ENCODE data around the gene CRABP2. TPM values are rescaled to one million over a fixed set of nuclear protein-coding genes. Genes with fewer than 3 reads are reported as not detected.
A peak's percentile ranks its signal among the peaks of the same experiment; 100 is the strongest.

CRABP2 gene
- total and polyA plus RNA-seq, 2 donors (not counting 3 experiments of a cell fraction or from before 2014, with no cell fraction given): 0.32 to 1.0 TPM

DNA sequence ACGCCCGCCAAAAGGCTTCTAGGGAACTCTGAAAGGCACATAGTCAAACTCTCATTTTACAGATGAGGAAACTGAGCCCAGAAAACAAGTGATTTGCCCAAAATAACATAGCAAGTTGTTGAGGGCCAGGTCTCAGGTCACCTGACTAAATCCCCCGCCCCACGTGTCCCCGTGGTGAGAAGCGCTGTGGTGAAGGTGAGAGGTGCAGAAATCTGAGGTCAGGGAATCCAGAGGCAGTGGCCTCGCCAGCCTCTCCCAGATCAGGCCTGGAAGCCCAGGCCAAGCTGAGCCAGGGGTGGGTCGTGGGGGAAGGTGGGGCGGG lies 41.0 kb upstream of the CRABP2 start:
- Histone ChIP-seq H2AFZ (ENCODE audit: low read depth, low read length) (no peak overlapping the region), H3K4me3 (replicated peaks in 1 of 3; ENCODE audit: insufficient read depth in 1 of 3, low read depth in 1 of 3, low read length in 3 of 3) (no peak overlapping the region), H3K9me3 (replicated peaks; ENCODE audit: control insufficient read depth, insufficient read depth, low read length) (no peaks in the 10 kb centered on the region), H3K36me3 (ENCODE audit: control insufficient read depth in 2 of 2, extremely low read depth in 1 of 2, insufficient read depth in 2 of 2, low read length in 2 of 2) (peaks cover 11 to 14% of the 10 kb centered on the region in 2 experiments), H3K9ac (replicated peaks; ENCODE audit: extremely low read depth, insufficient read depth, low read length) (peak overlapping the region; percentile 98), H3K79me2 (ENCODE audit: control insufficient read depth, insufficient read depth, low read length) (peaks cover 70% of the 10 kb centered on the region), H3K4me1 (ENCODE audit: control insufficient read depth, extremely low read depth, insufficient read depth, low read length) (peaks cover 44% of the 10 kb centered on the region), H3K4me2 (ENCODE audit: insufficient read depth, low read length) (peak overlapping the region; percentile 49), H3K27me3 (ENCODE audit: control insufficient read depth in 2 of 2, insufficient read depth in 2 of 2, low read length in 2 of 2) (no peaks in the 10 kb centered on the region), H3K9me1 (replicated peaks; ENCODE audit: control insufficient read depth, extremely low read depth, insufficient read depth, low read length) (no peaks in the 10 kb centered on the region), H4K20me1 (replicated peaks; ENCODE audit: control insufficient read depth, extremely low read depth, insufficient read depth, low read length) (no peaks in the 10 kb centered on the region), H3K27ac (ENCODE audit: insufficient read depth, low read depth, low read length) (peak overlapping the region; percentile 99)
- CTCF ChIA-PET: no interaction called here
- BruUV-seq (replicated peaks): no TSS peak
- FAIRE-seq: no peak
- peak; percentile 17 for DNase-seq (ENCODE audit: low read depth, low spot score)
- TF ChIP-seq FOS (IDR thresholded peaks at IDR 0.05; ENCODE audit: borderline replicate concordance, insufficient read depth, low read length) (no peak), EZH2 (IDR thresholded peaks at IDR 0.05; ENCODE audit: borderline replicate concordance, low read depth, low read length, severe bottlenecking) (no peak), JUN (IDR thresholded peaks at IDR 0.05; ENCODE audit: borderline replicate concordance, insufficient read depth, insufficient read length, low read depth) (no peak), POLR2A (IDR thresholded peaks at IDR 0.05; ENCODE audit: low read depth, low read length) (no peak), GATA2 (IDR thresholded peaks at IDR 0.05; ENCODE audit: insufficient read depth, insufficient read length, low read depth, low read length) (no peak), POLR2AphosphoS5 (IDR thresholded peaks at IDR 0.05; ENCODE audit: insufficient read depth, low read depth, low read length) (no peak), MYC (IDR thresholded peaks at IDR 0.05; ENCODE audit: low read depth, low read length) (no peak)
- TF ChIP-seq, protein P1, sequence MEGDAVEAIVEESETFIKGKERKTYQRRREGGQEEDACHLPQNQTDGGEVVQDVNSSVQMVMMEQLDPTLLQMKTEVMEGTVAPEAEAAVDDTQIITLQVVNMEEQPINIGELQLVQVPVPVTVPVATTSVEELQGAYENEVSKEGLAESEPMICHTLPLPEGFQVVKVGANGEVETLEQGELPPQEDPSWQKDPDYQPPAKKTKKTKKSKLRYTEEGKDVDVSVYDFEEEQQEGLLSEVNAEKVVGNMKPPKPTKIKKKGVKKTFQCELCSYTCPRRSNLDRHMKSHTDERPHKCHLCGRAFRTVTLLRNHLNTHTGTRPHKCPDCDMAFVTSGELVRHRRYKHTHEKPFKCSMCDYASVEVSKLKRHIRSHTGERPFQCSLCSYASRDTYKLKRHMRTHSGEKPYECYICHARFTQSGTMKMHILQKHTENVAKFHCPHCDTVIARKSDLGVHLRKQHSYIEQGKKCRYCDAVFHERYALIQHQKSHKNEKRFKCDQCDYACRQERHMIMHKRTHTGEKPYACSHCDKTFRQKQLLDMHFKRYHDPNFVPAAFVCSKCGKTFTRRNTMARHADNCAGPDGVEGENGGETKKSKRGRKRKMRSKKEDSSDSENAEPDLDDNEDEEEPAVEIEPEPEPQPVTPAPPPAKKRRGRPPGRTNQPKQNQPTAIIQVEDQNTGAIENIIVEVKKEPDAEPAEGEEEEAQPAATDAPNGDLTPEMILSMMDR (IDR thresholded peaks at IDR 0.05; ENCODE audit: extremely low read depth in 1 of 2, insufficient read depth in 1 of 2, low read depth in 1 of 2, low read length in 2 of 2): no peak
- TF ChIP-seq, protein P2, sequence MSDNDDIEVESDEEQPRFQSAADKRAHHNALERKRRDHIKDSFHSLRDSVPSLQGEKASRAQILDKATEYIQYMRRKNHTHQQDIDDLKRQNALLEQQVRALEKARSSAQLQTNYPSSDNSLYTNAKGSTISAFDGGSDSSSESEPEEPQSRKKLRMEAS (IDR thresholded peaks at IDR 0.05; ENCODE audit: insufficient read depth, insufficient read length): no peak
- POLR2A ChIA-PET: no interaction called here
- dilution Hi-C loops (cut with MboI; ENCODE audit: extremely low pct_ligation_motif_present, low sequenced_read_pairs): no loop called here
- intact Hi-C loops (cut with micrococcal nuclease): loop anchor here (1.0 to 5.0 kb wide), 2 partner anchors 18 to 244 kb away; partner anchors contain the start of genes ISG20L2, MEF2D and METTL25B

Data from endothelial cell of umbilical vein (primary cell).